Mucosa of gallbladder (tissue), 1 donor: ENCODE measurements around the gene LRFN4. TPM values are rescaled to one million over a fixed set of nuclear protein-coding genes. Genes with fewer than 3 reads are reported as not detected.

Experiments
- DNase-seq: peaks from one replicate; pipeline ENCODE4 v3.0.0-alpha.2; 2020; ENCODE audit warnings: low spot score
- total RNA-seq: library from RNA; stranded (reverse); gene quantifications from one replicate; pipeline ENCODE4 v1.2.1, GENCODE V29; 2021
- donor health status: DM: no; HTN: no; CAD: no.

Gene LRFN4
- total RNA-seq, 1 donor from 2014 or later, result 7.3 TPM

- DNase-seq, result no peak
Measured at GRCh38 chr11:66889960-66890359, 33.1 kb downstream of the LRFN4 start.

- peak; percentile 76 for DNase-seq
Measured at GRCh38 chr11:66891851-66892660, 35.2 kb downstream of the LRFN4 start.

GRCh38 chr11:66892911-66893310, 36.0 kb downstream of the LRFN4 start:
- no peak for DNase-seq

- no peak for DNase-seq
Measured at GRCh38 chr11:66894141-66894540, 37.3 kb downstream of the LRFN4 start.

GRCh38 chr11:66901964-66902390, 45.1 kb downstream of the LRFN4 start:
- no peak for DNase-seq

- no peak for DNase-seq
Measured at GRCh38 chr11:66902486-66903177, 45.8 kb downstream of the LRFN4 start.

- no peak for DNase-seq
Measured at GRCh38 chr11:66904055-66904454, 47.2 kb downstream of the LRFN4 start.

- DNase-seq, result no peak
Measured at GRCh38 chr11:66904561-66904960, 47.7 kb downstream of the LRFN4 start.

- DNase-seq, result no peak
Measured at GRCh38 chr11:66904981-66905521, 48.2 kb downstream of the LRFN4 start.

- DNase-seq, result no peak
Measured at GRCh38 chr11:66905631-66906030, 48.8 kb downstream of the LRFN4 start.

- no peak for DNase-seq
Measured at GRCh38 chr11:66906061-66906733, 49.3 kb downstream of the LRFN4 start.

GRCh38 chr11:66907751-66908630, 51.1 kb downstream of the LRFN4 start:
- no peak for DNase-seq

GRCh38 chr11:66909181-66909580, 52.3 kb downstream of the LRFN4 start:
- no peak for DNase-seq

GRCh38 chr11:66910016-66910415, 53.2 kb downstream of the LRFN4 start:
- no peak for DNase-seq

Other genes with a start within 250 kb of the LRFN4 start
- gene RBM14, start 240.4 kb upstream of the LRFN4 start, total RNA-seq, result 84.5 TPM
- gene RBM4, start 218.4 kb upstream of the LRFN4 start, total RNA-seq, result 119 TPM
- gene RBM4B, start 179.2 kb upstream of the LRFN4 start, total RNA-seq, result 21.9 TPM
- 18.2 TPM for gene SPTBN2, start 127.8 kb upstream of the LRFN4 start, total RNA-seq
- 21.2 TPM for gene RCE1, start 13.6 kb upstream of the LRFN4 start, total RNA-seq
- 24.7 TPM for gene PC, start 101.3 kb downstream of the LRFN4 start, total RNA-seq
- gene C11orf86, start 118.2 kb downstream of the LRFN4 start, total RNA-seq, result not detected
- gene SYT12, start 166.1 kb downstream of the LRFN4 start, total RNA-seq, result 0.58 TPM
- gene RHOD, start 199.8 kb downstream of the LRFN4 start, total RNA-seq, result 23.3 TPM